ENCODE results near the gene EIF3C.
"Not testable (repeated sequence)": the region's sequence is repeated elsewhere in the genome, so short reads cannot be mapped to it uniquely, and the experiment has no call there.

EIF3C gene, protein sequence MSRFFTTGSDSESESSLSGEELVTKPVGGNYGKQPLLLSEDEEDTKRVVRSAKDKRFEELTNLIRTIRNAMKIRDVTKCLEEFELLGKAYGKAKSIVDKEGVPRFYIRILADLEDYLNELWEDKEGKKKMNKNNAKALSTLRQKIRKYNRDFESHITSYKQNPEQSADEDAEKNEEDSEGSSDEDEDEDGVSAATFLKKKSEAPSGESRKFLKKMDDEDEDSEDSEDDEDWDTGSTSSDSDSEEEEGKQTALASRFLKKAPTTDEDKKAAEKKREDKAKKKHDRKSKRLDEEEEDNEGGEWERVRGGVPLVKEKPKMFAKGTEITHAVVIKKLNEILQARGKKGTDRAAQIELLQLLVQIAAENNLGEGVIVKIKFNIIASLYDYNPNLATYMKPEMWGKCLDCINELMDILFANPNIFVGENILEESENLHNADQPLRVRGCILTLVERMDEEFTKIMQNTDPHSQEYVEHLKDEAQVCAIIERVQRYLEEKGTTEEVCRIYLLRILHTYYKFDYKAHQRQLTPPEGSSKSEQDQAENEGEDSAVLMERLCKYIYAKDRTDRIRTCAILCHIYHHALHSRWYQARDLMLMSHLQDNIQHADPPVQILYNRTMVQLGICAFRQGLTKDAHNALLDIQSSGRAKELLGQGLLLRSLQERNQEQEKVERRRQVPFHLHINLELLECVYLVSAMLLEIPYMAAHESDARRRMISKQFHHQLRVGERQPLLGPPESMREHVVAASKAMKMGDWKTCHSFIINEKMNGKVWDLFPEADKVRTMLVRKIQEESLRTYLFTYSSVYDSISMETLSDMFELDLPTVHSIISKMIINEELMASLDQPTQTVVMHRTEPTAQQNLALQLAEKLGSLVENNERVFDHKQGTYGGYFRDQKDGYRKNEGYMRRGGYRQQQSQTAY

DNA sequence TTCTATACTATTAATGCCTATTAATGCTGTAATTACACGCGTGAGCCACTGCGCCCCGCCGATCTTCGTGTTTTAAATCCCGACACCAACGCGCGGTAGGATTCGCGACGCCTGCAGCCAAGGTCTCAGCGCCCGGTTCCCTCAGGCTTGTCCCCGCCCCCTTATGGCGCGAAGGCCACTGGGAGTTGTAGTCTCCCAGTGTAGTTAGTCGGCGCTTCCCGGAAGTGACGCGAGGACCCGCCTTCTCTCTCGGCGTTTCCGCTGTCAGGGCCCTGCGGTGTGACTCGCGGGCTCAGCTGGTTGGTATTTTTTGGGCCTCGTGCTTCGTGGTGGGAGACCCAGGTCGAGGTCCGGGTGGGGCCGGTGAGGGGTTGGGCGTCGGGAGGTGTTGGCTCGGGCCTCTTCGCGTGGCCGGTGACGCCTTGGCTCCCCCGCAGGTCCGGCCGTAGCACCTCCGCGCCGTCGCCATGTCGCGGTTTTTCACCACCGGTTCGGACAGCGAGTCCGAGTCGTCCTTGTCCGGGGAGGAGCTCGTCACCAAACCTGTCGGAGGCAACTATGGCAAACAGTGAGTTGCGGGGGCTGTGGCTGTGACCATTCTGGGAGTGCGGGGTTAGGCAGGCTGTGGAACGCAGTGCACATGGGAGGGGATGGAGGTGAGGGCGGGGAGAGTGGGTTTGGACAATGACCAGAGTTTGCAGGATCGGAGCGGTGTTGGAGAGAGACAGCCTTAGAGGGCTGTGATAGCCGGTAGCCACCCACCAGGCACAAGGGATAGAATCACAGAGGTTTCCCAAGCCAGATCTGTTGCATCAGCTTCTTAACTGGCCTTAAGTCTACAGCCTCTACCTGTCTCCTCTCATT lies at the start of gene EIF3C:
Gene EIF3C (plus strand): TSS at position 245 of the 864 bp plus-strand sequence. CDS start 223 bp downstream, at position 468.
- peak; percentile 88 for FAIRE-seq

- not testable (repeated sequence) for FAIRE-seq
Observed at GRCh38 chr16:28666264-28666663, 45.0 kb upstream of the EIF3C start.

GRCh38 chr16:28667480-28667879 lies 43.8 kb upstream of the EIF3C start:
- FAIRE-seq = not testable (repeated sequence)

DNA sequence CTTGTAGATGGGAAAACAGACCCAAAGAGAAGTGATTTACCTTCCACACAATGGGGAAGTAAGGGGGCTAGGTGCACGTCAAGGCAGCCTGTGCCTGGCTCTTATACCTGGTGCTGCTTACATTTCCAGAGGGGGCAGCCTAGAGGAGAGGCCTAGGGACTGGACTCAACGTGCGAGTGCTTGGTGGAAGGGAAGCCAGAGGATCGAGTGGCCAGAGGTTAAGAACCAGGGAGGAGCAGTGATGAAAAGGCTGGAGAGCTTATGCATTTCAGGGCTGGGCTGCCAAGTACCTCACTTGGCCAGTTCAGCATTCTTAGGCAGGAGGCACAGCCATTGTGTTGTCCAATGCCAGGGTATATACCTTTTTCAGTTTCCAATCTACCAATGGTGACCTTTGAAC lies 43.1 kb upstream of the EIF3C start:
- FAIRE-seq = not testable (repeated sequence)

- not testable (repeated sequence) for FAIRE-seq
Observed at GRCh38 chr16:28688327-28688952, 22.8 kb upstream of the EIF3C start.

- not testable (repeated sequence) for FAIRE-seq
Observed at GRCh38 chr16:28689425-28689824, 21.8 kb upstream of the EIF3C start.

- FAIRE-seq = not testable (repeated sequence)
Observed at GRCh38 chr16:28691722-28692121, 19.5 kb upstream of the EIF3C start.

DNA sequence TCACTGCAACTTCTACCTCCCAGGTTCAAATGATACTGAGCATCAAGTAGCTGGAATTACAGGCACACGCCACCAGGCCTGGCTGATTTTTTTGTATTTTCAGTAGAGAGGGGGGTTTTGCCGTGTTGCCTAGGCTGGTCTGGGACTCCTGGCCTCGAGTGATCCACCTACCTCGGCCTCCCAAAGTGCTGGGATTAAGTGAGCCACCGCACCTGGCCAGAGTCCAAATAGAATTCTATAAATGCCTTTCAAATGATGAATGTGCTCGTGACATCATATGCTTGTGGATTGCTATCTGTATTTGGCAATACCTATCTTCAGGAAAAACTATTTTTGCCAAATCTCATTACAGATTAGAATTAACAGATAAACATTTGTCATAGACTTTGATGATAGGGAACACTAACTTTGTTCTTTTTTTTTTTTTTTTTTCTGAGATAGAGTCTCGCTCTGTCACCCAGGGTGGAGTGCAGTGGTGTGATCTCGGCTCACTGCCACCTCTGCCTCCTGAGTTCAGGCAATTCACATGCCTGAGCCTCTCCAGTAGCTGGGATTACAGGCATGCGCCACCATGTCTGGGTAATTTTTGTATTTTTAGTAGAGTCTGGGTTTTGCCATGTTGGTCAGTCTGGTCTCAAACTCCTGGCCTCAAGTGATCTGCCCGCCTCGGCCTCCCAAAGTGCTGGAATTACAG lies 17.9 kb upstream of the EIF3C start:
- FAIRE-seq = not testable (repeated sequence)

- not testable (repeated sequence) for FAIRE-seq
Observed at GRCh38 chr16:28699792-28700191, 11.5 kb upstream of the EIF3C start.

DNA sequence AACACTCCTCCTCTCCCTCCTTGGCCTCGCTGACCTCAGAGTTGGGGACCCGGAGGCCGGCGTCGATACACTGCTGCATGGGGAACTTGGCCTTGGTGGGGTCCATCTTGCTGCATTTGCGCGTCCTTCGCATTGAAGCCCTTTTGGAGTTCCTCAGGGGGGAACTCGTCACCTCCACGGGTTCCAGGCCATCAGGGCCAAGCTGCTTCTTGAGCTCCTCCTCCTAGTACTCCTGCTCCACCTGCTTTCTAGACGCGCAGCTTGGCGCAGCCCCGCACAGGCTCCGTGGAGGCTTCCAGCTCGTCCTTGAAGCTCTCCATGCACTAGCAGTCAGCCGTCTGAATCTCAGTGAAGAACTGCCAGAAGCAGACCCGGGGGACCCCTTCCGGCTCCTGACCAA lies 10.9 kb upstream of the EIF3C start:
- not testable (repeated sequence) for FAIRE-seq

GRCh38 chr16:28701384-28701783 lies 9.9 kb upstream of the EIF3C start:
- FAIRE-seq = not testable (repeated sequence)

- FAIRE-seq = not testable (repeated sequence)
Observed at GRCh38 chr16:28704246-28704645, 7.0 kb upstream of the EIF3C start.

GRCh38 chr16:28722852-28723650 lies 11.8 kb downstream of the EIF3C start:
- not testable (repeated sequence) for FAIRE-seq

- peak; percentile 32 for FAIRE-seq
Observed at GRCh38 chr16:28731253-28731652, 20.0 kb downstream of the EIF3C start.

DNA sequence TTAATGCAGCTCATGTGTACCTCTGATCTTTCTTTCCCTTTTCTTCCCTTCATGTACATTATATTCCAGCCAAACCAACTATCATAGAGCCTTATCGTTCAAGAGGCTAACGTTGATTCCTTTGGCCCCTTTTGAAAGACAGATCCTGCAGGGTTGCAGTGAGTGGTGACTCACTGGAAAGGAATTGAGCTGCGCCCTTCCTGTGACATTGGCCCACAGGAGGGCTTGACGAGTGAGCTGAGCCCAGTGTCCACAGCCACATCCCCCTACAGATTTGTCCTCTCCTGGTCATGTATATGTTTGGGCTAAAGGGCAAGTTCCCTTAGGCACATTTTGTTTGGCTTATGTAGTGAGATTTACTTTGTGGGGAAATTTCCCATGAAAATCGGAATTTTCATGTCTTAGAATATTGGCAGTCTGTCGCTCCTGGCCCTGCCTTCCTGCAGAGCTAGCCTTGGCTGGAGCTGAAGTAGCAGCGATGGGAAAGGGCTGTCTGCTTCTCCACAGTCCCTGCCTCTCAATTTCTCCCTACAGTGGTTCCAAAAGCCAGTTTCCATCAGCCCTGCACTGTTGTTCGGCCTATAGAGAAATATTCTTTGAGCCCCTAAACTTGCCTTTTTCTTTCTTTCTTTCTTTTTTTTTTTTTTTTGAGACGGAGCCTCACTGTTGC lies 21.3 kb downstream of the EIF3C start:
- peak; percentile 85 for FAIRE-seq

GRCh38 chr16:28739787-28740186 lies 28.5 kb downstream of the EIF3C start:
- not testable (repeated sequence) for FAIRE-seq

- FAIRE-seq = not testable (repeated sequence)
Observed at GRCh38 chr16:28740631-28741030, 29.4 kb downstream of the EIF3C start.

GRCh38 chr16:28741295-28741694 lies 30.0 kb downstream of the EIF3C start:
- FAIRE-seq = not testable (repeated sequence)

DNA sequence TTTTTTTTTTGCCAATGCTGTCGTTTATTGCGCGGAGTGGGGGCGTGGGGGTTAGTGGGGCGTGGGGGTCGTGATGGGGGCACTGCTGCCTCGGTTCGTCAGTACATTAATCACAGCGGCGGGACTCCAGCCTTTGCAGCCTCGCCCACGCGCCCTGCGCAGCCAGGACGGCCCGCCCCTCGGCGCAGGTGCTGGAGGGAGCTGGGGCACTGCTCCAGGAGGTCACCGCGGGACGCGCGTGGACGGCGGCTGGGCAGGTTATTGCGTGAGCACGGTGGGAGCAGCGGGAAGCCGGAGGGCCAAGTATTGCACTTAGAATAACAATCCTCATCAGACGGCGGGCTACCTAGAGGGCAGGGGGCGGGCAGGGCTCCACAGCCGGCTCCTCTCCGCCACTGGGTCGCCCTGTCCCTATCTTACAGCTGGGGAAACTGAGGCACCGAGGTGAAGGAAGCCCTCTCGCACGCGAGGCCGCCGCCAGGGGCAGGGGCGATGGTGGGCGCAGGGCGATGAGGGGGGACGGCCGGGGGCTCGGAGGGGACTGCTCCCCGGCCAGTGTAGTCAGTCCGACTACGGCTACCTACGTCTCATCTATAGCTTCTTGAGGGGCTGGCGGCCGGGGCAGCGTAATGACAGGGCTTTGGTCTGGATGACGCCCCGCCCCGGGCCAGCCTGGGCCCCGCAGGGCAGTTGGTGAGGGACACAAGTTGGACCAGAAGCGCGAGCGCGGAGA lies 35.5 kb downstream of the EIF3C start:
- not testable (repeated sequence) for FAIRE-seq
